HUES64 (cell line): ENCODE results near the gene BICDL1. TPM values are rescaled to one million over a fixed set of nuclear protein-coding genes. Genes with fewer than 3 reads are reported as not detected.

Experiments
- H3K27ac ChIP-seq: 2 replicates; pipeline ENCODE4 v1.7.0; 2013; ENCODE audit warnings: low read depth, low read length, inconsistent platforms
- H3K27me3 ChIP-seq: 2 replicates; pipeline ENCODE4 v1.6.1; 2013; ENCODE audit warnings: mild to moderate bottlenecking, low read length; ENCODE audit not compliant: insufficient read depth
- H3K36me3 ChIP-seq: 2 replicates; pipeline ENCODE4 v1.6.1; 2013; ENCODE audit warnings: mild to moderate bottlenecking, low read length; ENCODE audit not compliant: insufficient read depth
- H3K4me1 ChIP-seq: 2 replicates; pipeline ENCODE4 v1.6.1; 2013; ENCODE audit warnings: mild to moderate bottlenecking, low read length, moderate library complexity; ENCODE audit not compliant: insufficient read depth
- H3K4me3 ChIP-seq: 2 replicates; pipeline ENCODE4 v1.5.1; 2013; ENCODE audit warnings: mild to moderate bottlenecking, low read length, moderate library complexity
- H3K9ac ChIP-seq: 2 replicates; pipeline ENCODE4 v1.6.1; 2013; ENCODE audit warnings: mild to moderate bottlenecking, low read depth, low read length
- H3K9me3 ChIP-seq: 2 replicates; pipeline ENCODE4 v1.6.1; 2013; ENCODE audit warnings: low read depth, low read length; ENCODE audit not compliant: insufficient read depth
- WGBS: fragments of 150-250, 120-280 bp; methylation state at CpG from one replicate; pipeline ENCODE4 v1.1.7; 2013; ENCODE audit warnings: missing lambda C conversion rate; 5-methylcytosine and 5-hydroxymethylcytosine counted together
- polyA plus RNA-seq, 2 experiments: library from polyadenylated mRNA; stranded (reverse); fragments of 50-300 nt; gene quantifications; one replicate each; pipeline ENCODE4 v1.2.3, GENCODE V29; 2013

The BICDL1 gene, protein sequence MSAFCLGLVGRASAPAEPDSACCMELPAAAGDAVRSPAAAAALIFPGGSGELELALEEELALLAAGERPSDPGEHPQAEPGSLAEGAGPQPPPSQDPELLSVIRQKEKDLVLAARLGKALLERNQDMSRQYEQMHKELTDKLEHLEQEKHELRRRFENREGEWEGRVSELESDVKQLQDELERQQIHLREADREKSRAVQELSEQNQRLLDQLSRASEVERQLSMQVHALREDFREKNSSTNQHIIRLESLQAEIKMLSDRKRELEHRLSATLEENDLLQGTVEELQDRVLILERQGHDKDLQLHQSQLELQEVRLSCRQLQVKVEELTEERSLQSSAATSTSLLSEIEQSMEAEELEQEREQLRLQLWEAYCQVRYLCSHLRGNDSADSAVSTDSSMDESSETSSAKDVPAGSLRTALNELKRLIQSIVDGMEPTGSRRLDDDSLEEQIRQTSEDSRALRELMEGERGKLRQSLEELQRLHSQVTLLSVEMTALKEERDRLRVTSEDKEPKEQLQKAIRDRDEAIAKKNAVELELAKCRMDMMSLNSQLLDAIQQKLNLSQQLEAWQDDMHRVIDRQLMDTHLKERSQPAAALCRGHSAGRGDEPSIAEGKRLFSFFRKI
- 15.5 TPM for polyA plus RNA-seq (2013, experiment 1 of 2)
- 15.7 TPM for polyA plus RNA-seq (2013, experiment 2 of 2)

DNA sequence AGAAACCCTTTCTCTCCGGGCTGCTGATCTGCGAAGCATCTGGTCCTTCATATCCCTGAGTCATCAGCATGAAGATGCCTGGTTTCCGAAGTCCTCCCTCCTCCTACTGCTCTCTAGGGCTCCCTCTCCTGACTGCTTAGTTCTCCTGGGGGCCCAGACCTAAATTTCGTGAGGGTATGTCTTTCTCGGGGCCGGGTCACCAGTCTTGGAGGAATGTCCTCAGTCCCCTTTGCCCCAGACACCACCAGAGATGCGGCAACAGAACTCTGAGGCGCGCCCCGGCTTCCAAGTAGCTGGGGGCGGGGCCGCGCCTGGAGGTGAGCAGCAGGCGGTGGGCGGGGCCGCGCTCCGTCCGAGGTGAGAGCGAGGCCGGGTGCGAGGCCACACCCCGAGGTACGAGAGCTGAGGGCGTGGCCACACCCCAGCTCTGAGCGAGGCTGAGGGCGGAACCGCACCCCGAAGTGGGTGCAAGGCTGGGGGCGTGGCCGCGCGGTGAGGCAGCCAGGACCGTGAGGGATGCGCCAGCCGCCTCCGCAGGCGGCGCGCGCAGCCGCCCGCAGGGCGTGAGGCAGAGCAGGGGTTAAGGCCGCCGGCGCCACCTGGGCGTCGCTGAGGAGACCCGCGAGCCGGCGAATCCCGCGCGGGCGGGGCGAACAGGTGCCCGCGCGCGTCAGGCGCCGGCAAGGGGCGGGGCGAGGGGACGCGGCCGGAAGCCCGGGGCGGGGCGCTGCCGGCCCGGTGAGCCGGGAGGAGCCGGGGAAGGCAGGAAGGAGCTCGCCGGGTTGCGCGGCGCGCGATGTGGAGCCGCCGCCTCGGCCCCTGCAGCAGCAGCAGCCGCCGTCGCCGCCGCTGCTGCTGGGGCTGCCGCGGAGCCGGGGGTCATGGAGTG lies at the start of gene BICDL1:
Gene BICDL1 (plus strand): TSS at position 765 of the 889 bp plus-strand sequence. CDS start 633 bp downstream, outside the sequence.
- H3K27me3 ChIP-seq: peaks cover 38% of the 10 kb centered on the region
- no peaks in the 10 kb centered on the region for H3K9me3 ChIP-seq
- H3K4me3 ChIP-seq: peak within 1 kb of the TSS; percentile 80
- H3K36me3 ChIP-seq: 0 out of 2 replicates have a peak, but pooled peaks cover 5% of the 10 kb centered on the region
- H3K9ac ChIP-seq: peak within 1 kb of the TSS; percentile 53
- WGBS: under 1% methylated on average over 94 of the region's 94 CpGs
- peak within 1 kb of the TSS; percentile 72; the same call in 1 of the 2 replicates for H3K27ac ChIP-seq
- H3K4me1 ChIP-seq: peaks cover 14% of the 10 kb centered on the region

DNA sequence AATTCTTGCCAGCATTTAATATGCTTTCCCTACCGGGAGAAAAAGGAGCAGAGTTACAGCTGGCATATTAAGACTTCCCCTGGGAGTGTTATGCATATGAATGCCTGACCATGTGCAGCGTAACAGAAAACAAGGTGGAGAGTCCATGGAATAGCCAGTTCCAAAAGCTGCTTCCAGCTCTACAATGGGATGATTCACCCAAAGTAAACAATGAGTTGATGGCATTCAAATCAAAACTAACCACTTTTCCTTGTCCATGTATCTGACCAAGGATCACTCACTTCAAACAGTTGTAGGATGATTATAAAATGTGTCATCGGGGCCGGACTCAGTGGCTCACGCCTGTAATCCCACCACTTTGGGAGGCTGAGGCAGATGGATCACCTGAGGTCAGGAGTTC lies 48.1 kb upstream of the BICDL1 start:
- Histone ChIP-seq H3K27ac (no peak overlapping the region), H3K9me3 (no peaks in the 10 kb centered on the region), H3K9ac (no peak overlapping the region), H3K27me3 (no peaks in the 10 kb centered on the region), H3K4me1 (peaks cover 8% of the 10 kb centered on the region), H3K4me3 (no peak overlapping the region), H3K36me3 (no peaks in the 10 kb centered on the region)
- 68% methylated on average over 5 of the region's 5 CpGs for WGBS

DNA sequence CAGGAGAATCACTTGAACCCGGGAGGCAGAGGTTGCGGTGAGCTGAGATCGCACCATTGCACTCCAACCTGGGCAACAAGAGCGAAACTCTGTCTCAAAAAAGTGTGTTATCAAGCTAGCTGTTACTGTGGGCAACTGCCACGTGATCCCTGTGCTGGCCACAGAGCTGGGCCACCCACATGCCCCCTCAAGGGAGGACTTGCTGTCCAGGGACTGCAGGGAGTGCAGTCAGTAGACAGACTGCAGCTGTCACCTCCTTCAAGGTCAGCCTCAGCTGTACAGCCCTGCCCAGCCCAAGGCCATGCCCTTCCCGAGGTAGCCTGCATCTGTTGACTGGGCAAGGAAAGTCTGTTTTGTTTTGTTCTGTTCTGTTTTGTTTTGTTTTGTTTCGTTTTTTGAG lies 46.6 kb upstream of the BICDL1 start:
- WGBS: 90% methylated on average over 7 of the region's 7 CpGs
- Histone ChIP-seq H3K36me3 (no peaks in the 10 kb centered on the region), H3K9ac (no peak overlapping the region), H3K27me3 (no peaks in the 10 kb centered on the region), H3K27ac (no peak overlapping the region), H3K4me1 (peaks cover 8% of the 10 kb centered on the region), H3K4me3 (no peak overlapping the region), H3K9me3 (no peaks in the 10 kb centered on the region)

DNA sequence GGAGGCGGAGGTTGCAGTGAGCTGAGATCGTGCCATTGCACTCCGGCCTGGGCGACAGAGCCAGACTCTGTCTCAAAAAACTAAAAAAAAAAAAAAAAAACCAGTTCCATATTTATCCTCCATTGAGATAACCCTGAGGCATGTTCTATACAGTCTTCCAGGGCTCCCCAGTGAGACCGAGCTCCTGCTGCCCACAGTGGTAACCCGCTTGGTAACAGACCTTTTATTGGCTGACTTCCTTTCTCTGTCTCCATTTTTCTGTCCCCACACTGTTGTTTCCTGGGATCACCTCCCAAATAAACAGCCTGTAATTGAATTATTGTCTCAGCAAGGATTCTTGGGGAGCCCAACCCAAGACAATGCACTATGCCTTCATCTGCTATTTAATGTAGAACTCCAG lies 42.8 kb upstream of the BICDL1 start:
- Histone ChIP-seq H3K4me3 (no peak overlapping the region), H3K27me3 (no peaks in the 10 kb centered on the region), H3K4me1 (no peaks in the 10 kb centered on the region), H3K36me3 (no peaks in the 10 kb centered on the region), H3K27ac (no peak overlapping the region), H3K9me3 (no peaks in the 10 kb centered on the region), H3K9ac (no peak overlapping the region)
- WGBS: 92% methylated on average over 6 of the region's 6 CpGs

DNA sequence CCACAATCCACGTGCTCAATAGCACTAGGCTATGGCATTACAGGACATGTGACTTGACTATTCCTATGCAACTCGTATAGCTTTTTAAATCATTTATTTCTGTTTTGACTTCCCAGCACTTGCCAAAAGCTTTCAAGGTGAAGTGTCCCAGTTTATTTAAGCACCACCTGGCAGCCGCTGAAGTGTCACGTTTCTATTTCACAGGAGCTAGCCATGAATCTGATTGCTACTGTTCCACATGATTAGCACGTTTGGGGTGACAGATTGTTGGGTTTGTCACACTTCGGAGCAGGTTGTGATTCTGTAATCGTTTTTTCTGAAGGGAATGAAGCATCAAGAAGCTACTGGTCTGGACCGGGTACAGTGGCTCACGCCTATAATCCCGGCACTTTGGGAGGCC lies 39.9 kb upstream of the BICDL1 start:
- no peaks in the 10 kb centered on the region for H3K36me3 ChIP-seq
- no peak overlapping the region for H3K27ac ChIP-seq
- H3K9me3 ChIP-seq: no peaks in the 10 kb centered on the region
- H3K9ac ChIP-seq: no peak overlapping the region
- H3K4me1 ChIP-seq: no peaks in the 10 kb centered on the region
- 94% methylated on average over 10 of the region's 10 CpGs for WGBS
- H3K27me3 ChIP-seq: no peaks in the 10 kb centered on the region
- H3K4me3 ChIP-seq: no peak overlapping the region

DNA sequence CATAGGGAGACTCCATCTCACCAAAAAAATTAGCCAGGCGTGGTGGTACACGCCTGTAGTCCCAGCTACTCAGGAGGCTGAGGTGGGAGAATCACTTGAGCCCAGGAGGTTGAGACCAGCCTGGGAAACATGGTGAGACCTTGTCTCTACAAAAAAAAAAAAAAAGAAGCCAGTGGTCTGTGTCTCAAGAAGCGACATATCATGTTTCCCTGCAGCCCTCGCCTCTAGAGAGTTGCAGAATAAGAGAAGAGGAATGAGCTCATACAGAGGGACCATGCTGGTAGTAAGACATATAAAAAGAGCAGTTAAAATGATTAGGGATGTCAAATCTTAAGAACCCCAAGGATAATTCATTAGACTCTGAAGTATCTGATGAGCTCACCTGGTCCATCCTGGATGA lies 39.4 kb upstream of the BICDL1 start:
- H3K36me3 ChIP-seq: no peaks in the 10 kb centered on the region
- no peak overlapping the region for H3K9ac ChIP-seq
- no peak overlapping the region for H3K27ac ChIP-seq
- no peaks in the 10 kb centered on the region for H3K4me1 ChIP-seq
- H3K27me3 ChIP-seq: no peaks in the 10 kb centered on the region
- no peaks in the 10 kb centered on the region for H3K9me3 ChIP-seq
- H3K4me3 ChIP-seq: no peak overlapping the region
- WGBS: 86% methylated on average over 4 of the region's 4 CpGs

DNA sequence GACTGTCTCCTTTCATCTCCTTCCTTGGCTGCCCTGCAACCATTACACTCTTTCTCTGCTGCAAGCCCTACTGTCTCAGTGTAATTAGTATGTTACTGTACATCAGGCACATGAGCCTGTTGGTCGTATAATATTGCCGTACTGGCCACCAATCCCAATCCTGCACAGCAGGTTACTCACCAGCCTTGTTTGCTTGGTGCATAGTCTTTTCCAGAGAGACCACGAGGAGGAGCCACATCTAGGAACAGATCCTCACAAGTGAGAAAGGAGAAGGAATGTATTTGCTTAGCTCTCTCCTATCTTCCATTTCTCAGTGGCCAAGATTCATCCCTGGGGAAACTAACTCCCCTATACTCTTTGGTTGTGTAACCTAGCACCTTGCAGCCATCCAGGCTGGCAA lies 33.0 kb upstream of the BICDL1 start:
- H3K27me3 ChIP-seq: no peaks in the 10 kb centered on the region
- no peak overlapping the region for H3K4me3 ChIP-seq
- no peak overlapping the region for H3K27ac ChIP-seq
- no peak overlapping the region for H3K9ac ChIP-seq
- H3K4me1 ChIP-seq: no peaks in the 10 kb centered on the region
- WGBS: 93% methylated on average over 3 of the region's 3 CpGs
- no peaks in the 10 kb centered on the region for H3K36me3 ChIP-seq
- H3K9me3 ChIP-seq: peaks cover 8% of the 10 kb centered on the region; the same call in 1 of the 2 replicates

DNA sequence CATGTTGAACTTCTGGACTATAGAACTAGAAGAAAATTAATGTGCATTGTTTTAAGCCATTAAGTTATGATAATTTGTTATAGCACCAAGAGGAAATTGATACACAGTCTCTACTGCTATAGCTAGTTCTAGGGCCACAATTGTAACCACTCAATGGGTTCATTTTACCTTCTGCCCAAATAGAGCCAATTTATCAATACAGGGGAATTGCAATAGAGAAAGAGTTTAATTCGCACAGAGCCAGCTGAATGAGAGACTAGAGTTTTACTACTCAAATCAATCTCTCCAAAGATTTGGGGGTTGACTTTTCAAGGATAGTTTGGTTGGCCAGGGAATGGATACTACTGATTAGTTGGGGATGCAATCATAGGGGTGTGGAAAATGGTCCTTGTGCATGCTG lies 31.9 kb upstream of the BICDL1 start:
- no CpG with 5 or more reads among the region's 1 CpG for WGBS
- Histone ChIP-seq H3K27me3 (no peaks in the 10 kb centered on the region), H3K27ac (no peak overlapping the region), H3K9ac (no peak overlapping the region), H3K9me3 (peaks cover 8% of the 10 kb centered on the region; the same call in 1 of the 2 replicates), H3K36me3 (no peaks in the 10 kb centered on the region), H3K4me1 (no peaks in the 10 kb centered on the region), H3K4me3 (no peak overlapping the region)

DNA sequence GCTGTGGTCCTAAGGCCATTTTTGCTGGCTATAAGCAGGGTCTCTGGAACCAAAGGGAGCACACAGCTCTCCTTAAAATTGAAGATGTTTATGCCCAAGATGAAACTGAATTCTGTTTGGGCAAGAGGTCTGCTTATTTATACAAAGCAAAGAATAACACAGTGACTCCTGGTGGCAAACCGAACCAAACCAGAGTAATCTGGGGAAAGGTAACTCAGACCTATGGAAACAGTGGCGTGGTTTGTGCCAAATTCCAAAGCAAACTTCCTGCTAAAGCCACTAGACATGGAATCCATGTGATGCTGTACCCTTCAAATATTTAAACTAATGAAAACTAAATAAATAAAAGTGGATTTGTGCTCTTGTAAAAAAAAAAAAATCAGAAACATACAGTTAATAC lies 29.6 kb upstream of the BICDL1 start:
- WGBS: 92% methylated on average over 2 of the region's 2 CpGs
- Histone ChIP-seq H3K4me1 (no peaks in the 10 kb centered on the region), H3K9ac (no peak overlapping the region), H3K27me3 (no peaks in the 10 kb centered on the region), H3K36me3 (no peaks in the 10 kb centered on the region), H3K9me3 (peaks cover 8% of the 10 kb centered on the region; the same call in 1 of the 2 replicates), H3K27ac (no peak overlapping the region), H3K4me3 (no peak overlapping the region)

DNA sequence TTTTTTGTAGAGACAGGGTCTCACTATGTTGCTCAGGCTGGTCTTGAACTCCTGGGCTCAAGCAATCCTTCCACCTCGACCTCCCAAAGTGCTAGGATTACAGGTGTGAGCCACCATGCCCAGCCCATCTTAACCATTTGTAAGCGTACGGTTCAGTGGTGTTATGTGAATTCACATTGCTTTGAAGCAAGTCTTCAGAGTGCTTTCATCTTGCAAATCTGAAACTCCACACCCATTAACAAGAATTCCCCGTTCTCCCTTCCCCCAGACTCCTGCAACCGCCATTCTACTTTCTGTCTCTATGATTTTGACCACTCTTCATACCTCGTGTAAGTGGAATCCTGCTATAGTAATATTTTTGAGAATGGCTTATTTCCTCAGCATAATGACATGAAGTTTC lies 24.9 kb upstream of the BICDL1 start:
- Histone ChIP-seq H3K36me3 (no peaks in the 10 kb centered on the region), H3K9ac (no peak overlapping the region), H3K27ac (no peak overlapping the region), H3K9me3 (no peaks in the 10 kb centered on the region), H3K4me3 (no peak overlapping the region), H3K27me3 (no peaks in the 10 kb centered on the region), H3K4me1 (no peaks in the 10 kb centered on the region)
- 92% methylated on average over 5 of the region's 6 CpGs for WGBS

DNA sequence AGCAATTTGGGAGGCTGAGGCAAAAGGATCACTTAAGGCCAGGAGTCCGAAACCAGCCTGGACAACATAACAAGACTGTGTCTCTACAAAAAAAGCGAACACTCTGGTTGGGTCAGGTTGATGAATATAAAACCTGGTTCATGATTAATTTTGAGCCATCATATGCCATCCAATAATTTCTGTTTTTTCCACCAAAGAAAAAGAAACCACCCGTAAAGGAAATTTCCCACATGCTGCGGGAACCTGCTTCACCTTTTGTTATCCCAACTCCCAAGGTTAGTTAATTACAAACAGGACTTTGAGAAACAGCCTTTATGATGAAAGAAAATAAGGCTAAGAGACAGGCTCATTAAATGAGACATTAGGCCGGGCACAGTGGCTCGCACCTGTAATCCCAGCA lies 24.1 kb upstream of the BICDL1 start:
- WGBS: 98% methylated on average over 4 of the region's 6 CpGs
- H3K4me3 ChIP-seq: no peak overlapping the region
- no peak overlapping the region for H3K27ac ChIP-seq
- no peaks in the 10 kb centered on the region for H3K36me3 ChIP-seq
- no peaks in the 10 kb centered on the region for H3K4me1 ChIP-seq
- no peaks in the 10 kb centered on the region for H3K9me3 ChIP-seq
- H3K27me3 ChIP-seq: no peaks in the 10 kb centered on the region
- no peak overlapping the region for H3K9ac ChIP-seq
